HG03457 (cell line): ENCODE measurements around the gene AANAT.

Experiments used
- ATAC-seq: cut with Tn5 transposase; IDR thresholded peaks from one replicate; pipeline ENCODE4 v1.9.1; 2021; ENCODE audit warnings: moderate number of reproducible peaks; ENCODE audit not compliant: unreplicated experiment

The AANAT gene

GRCh38 chr17:76467366-76467765 is at the start of gene AANAT:
Gene AANAT, plus strand, starts transcription at chr17:76467603. Its CDS starts 1,144 bp downstream, at chr17:76468747.
- no peak for ATAC-seq

DNA sequence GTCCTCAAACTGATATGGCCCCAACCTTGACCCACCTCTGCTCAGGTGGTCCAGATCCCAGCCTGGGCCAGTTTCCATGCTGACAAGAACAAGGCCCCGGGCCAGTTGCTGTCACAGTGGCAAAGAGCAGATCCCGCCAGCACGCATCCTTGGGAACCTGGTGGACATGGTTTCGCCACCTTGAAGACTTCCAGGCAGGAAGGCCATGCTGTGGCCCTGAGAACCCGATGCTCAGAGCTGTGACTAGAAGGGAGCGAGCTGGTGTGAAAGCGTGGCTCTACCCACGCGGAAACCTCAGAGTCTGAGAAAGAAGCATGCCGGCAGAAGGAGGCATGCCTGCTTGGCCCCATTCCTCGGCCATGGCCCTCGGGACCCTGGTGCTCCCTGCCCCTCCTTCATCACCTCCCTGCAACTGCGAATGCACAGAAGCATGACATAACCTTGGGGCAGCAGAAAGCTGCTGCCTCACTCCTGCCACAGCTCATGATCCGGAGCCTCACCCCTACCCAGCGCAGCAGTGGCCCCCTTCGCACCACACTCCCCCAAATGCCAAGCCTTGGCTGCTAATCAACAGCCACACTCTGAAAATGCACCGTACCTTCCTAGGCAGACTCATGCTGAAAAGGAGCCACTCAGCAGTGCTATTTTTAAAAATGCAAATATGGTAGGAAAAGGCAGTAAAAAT is 47.7 kb upstream of the AANAT start:
- no peak for ATAC-seq

- ATAC-seq, result no peak
Observed at GRCh38 chr17:76420356-76421043, 46.9 kb upstream of the AANAT start.

GRCh38 chr17:76421044-76421407 is 46.4 kb upstream of the AANAT start:
- no peak for ATAC-seq

- no peak for ATAC-seq
Observed at GRCh38 chr17:76422406-76422805, 45.0 kb upstream of the AANAT start.

DNA sequence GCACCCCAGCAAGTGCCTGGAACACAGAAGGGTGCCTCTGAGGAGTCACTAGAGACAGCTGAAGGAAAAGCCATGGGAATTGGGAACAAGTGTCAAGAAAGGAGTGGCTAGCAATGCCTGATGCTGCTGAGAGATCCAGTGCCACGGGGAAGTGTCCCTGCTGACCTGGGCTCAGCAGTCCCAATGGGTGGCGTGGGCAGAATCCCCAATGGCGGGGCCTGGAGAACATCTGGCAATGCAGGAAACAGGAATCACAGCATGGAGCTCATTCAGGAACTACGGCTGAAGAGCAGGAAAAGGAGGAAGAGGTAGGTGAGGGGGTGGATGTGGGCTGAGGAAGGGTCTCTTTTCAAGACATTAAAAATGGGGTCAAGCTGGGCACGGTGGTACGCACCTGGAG is 44.5 kb upstream of the AANAT start:
- ATAC-seq, result no peak

- ATAC-seq, result no peak
Observed at GRCh38 chr17:76426853-76427252, 40.5 kb upstream of the AANAT start.

- ATAC-seq, result no peak
Observed at GRCh38 chr17:76427501-76428231, 39.7 kb upstream of the AANAT start.

GRCh38 chr17:76428511-76428910 is 38.9 kb upstream of the AANAT start:
- no peak for ATAC-seq

- no peak for ATAC-seq
Observed at GRCh38 chr17:76431509-76431908, 35.9 kb upstream of the AANAT start.

- ATAC-seq, result no peak
Observed at GRCh38 chr17:76432004-76432403, 35.4 kb upstream of the AANAT start.

DNA sequence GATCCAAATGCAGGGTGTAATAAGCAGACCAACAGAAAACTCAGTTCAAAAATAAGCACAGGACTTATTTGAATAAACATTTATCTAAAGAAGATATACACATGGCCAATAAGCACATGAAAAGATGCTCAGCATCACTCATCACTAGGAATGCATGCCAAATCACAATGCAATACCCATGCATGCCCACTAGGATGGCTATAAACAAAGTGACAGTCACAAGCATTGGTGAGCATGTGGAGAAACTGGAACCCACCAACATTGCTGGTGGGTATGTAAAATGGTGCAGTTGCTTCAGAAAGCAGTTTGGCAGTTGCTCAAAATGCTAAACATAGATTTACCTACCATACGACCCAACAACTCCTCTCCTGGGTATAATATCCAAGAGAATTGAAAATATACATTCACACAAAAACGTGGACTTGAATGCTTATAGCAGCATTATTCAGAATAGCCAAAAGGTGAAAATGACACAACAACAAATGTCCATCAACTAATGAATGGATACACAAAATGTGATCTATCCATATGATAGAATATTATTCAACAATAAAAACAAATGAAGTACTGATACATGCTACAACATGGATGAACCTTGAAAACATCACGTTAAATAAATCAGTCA is 34.6 kb upstream of the AANAT start:
- ATAC-seq, result no peak

DNA sequence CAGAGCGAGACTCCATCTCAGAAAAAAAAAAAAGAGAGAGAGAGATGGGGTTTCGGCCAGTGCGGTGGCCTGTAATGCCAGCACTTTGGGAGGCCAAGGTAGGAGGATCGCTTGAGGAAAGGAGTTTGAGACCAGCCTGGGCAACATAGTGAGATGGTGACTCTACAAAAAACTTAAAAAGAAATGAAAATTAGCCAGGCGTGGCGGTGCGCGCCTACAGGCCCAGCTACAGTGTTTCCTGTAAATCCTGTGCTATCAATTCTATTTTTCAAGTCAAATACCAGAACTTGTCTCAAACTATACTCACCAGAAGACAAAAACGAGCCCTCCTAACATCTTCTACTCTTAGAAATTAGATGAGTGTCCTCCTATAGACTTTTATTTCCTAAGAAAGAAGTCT is 33.7 kb upstream of the AANAT start:
- ATAC-seq, result no peak

- ATAC-seq, result no peak
Observed at GRCh38 chr17:76434870-76435269, 32.5 kb upstream of the AANAT start.

GRCh38 chr17:76435751-76436150 is 31.7 kb upstream of the AANAT start:
- no peak for ATAC-seq

DNA sequence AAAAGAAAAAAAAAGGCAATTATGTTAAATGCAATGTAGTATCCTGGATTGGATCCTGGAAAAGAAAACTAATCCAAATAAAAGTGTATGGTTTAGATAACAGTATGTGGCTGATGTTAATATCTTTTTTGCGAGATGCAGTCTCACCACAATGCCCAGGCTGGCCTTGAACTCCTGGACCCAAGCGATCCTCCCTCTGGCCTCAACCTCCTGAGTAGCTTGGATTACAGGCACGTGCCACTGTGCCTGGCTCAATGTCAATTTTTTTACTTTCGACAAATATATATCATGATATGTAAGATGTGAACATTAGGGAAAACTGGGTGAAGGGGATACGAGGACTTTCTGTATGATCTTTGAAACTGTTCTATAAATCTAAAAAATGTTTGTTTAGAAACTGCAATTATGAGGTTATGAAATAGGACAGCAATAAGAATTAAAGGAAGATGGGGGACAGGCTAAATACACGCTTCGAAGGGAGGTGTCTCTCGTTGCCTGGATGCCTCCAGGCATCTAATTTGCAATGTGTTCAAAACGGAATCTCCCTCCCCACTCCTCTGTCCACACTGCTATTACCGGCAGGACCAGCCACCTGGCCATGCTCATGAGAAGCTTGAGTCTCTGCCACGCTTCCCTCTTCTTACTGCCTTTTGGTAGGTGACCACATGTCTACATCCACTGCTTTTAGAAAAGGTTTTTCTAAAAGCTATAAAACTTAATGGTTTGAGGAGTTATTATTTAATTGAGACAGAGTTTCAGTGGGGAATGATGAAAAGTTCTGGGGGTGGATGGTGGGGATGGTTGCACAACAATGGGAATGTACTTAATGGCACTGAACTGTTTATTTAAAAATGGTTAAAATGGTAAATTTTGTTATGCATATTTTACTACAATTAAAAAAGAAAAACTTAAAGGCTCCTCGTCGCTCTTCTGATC is 29.7 kb upstream of the AANAT start:
- no peak for ATAC-seq

DNA sequence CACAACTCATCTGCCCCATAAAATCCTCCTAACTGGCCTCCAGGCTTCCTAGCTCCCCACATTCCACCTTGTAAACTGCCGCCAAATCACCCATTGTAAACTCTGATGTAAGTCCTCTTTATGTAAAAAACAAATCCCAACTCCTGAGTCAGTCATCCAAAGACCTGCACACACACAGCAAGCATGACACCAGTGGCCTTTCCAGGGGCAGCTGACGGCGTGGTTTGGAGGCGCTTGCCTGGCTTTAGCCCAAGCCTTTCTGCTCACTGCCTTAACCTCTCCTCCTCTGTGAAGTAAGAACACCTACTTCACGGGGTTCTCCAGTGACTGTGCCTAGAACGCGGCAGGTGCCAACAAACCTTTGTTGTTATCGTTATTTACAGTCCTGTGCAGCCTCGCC is 28.5 kb upstream of the AANAT start:
- ATAC-seq, result no peak

DNA sequence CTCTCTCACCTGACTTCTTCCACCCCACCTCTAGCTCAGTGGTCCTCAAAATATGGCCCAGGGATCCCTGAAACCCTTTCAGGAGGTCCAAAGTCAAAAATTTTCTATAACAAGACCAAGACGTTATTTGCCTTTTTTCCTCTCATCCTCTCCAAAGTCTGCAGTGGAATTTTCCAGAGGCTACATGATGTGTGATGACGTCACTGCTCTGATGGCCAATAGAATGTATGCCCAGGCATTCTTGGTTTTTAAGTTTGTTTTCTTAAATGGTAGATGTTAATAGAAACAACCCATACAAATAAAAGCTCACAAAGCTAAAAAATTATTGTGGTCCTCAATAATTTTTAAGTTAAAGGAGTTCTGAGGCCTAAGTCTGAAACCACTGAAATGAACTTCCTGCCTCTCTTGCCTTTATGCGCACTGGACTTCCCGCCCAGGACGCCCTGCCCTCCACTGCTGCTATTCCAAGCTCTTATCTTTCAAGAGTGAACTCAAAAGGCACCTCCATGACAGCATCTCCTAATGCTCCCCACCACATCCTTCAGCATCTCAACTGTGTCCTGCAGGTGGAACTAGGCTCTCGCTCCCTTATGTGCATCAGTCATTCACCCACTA is 28.0 kb upstream of the AANAT start:
- ATAC-seq, result no peak

DNA sequence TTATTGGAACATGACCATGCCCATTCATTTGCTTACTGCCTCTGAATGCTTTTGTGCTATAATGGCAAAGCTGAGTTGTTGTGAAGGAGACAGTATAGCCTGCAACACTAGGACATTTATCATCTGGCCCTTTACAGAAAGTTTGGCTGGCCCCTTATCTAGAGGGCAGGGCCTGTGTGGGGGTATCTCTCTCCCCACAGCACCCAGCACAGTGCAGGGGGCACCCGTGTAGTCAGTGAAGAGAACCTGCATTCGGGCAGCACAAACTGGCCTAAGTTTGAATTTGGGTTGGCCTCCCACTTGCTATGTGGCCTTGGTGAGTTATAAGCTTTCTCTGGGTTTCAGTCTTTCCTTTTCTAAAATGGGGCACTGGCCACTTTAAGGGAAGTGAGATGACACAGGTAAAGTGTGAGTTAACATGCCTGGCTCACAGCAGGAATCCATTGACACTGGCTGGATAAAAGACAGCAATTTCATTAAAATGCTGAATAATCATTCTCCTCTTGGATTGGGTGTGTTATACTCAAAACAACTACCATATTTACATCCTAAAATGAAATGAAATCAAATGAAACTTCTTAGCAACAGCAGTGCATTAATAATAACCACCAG is 26.5 kb upstream of the AANAT start:
- no peak for ATAC-seq
